A204.1 (cell line): ENCODE results near the gene TTLL3.
"Not testable (repeated sequence)": the region's sequence is repeated elsewhere in the genome, so short reads cannot be mapped to it uniquely, and the experiment has no call there.

Source experiments
- FAIRE-seq: peaks from 2 replicates; lab custom pipeline; 2012; peaks lifted over from hg19 to GRCh38; lab: Jason Lieb, UNC

TTLL3 gene, protein sequence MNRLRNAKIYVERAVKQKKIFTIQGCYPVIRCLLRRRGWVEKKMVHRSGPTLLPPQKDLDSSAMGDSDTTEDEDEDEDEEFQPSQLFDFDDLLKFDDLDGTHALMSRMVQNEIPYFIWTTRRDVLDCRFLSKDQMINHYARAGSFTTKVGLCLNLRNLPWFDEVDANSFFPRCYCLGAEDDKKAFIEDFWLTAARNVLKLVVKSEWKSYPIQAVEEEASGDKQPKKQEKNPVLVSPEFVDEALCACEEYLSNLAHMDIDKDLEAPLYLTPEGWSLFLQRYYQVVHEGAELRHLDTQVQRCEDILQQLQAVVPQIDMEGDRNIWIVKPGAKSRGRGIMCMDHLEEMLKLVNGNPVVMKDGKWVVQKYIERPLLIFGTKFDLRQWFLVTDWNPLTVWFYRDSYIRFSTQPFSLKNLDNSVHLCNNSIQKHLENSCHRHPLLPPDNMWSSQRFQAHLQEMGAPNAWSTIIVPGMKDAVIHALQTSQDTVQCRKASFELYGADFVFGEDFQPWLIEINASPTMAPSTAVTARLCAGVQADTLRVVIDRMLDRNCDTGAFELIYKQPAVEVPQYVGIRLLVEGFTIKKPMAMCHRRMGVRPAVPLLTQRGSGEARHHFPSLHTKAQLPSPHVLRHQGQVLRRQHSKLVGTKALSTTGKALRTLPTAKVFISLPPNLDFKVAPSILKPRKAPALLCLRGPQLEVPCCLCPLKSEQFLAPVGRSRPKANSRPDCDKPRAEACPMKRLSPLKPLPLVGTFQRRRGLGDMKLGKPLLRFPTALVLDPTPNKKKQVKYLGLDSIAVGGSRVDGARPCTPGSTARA

DNA sequence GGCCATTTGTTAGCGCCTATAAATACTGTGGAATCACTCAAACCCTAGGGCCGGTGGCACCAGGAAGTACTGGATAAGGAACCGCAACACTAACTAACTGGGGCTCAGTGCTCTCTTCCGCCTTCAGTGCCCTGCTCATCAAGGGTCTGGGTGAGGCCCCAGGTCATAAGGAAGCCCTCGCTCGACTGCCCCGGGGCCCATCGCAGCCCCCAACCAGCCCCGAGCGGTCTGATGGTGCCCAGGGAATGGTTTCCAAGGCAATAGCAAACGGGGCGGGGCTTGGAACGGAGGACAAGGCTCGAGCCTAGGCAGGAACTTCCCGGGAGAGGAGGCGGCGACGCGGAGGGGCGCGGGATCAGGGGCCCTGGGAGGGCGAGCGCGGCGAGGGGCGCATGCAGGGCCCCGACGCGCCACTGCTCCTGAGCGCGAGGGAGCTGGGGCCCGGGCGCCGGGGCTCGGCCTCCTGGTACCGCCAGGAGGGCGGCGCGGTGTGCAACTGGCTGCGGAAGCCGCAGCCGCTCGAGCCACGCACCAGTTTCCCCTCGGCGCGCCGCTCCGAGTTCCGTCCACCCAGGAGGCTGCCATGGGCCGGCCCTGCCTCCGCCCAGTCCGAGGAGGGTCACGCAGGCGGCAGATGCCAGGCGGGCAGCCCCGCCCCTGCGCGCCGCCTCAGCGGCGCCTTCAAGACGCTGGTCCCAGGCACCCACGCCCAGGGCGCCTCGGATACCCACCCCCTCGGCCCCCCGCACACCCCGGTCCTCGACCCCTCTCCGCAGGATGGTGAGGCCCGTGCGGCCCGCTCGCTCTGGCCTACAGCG, at the start of gene TTLL3:
TSS of gene TTLL3 (plus strand) at position 648 of the 818 bp plus-strand sequence. CDS start 400 bp downstream, outside the sequence.
- no peak for FAIRE-seq

DNA sequence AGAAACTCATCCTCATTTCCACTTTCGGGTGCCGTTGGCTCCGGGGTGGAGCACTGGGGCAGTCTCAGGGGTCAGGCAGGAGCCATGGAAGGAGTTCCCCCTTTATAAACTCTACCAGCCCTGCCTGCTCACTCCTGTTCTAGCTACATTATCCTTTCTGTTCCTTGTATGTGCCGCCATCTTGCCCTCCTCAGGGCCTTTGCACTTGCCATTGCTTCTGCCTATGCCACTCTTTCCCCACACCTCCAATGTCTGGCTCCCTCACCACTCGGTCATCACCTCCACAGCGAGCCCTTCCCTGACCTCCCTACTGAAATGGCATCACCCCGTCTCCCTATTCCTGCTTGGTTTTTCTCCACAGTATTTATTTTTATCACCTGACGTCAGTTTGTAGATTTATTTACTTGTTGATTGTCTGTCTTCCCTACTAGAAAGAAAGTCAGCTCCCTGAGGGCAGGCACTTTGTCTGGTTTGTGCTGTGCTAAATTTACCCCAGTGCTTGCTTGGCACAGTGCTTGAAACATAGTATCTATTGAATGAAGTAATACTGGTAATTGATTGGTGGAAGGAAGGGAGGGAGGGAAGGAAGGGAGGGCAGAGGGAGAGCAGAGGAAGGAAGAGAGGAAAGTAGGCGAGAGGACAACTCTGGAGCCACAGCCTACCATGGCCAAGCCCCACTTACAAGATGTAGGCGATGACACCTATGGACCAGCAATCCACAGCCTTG, 49.1 kb upstream of the TTLL3 start:
- no peak for FAIRE-seq

GRCh38 chr3:9761919-9762318, 48.1 kb upstream of the TTLL3 start:
- no peak for FAIRE-seq

GRCh38 chr3:9762871-9763270, 47.2 kb upstream of the TTLL3 start:
- no peak for FAIRE-seq

DNA sequence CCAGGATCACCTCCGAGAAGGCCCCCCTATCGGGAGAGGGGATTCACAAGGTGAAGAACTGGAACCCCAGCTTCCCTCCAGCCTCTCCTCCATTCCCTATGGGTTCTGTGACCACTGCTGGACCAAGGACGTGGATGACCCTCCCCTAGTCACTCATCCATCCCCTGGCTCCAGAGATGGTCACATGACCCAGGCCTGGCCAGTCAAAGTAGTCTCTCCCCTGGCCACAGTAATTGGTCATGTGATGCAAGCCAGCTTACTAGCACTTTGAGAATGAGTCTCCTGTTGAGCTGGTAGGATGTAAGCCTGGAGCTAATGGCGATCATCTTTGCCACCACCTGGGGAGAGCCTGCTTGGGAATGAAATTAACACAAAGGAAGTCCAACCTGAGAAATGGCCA, 44.2 kb upstream of the TTLL3 start:
- FAIRE-seq = no peak

DNA sequence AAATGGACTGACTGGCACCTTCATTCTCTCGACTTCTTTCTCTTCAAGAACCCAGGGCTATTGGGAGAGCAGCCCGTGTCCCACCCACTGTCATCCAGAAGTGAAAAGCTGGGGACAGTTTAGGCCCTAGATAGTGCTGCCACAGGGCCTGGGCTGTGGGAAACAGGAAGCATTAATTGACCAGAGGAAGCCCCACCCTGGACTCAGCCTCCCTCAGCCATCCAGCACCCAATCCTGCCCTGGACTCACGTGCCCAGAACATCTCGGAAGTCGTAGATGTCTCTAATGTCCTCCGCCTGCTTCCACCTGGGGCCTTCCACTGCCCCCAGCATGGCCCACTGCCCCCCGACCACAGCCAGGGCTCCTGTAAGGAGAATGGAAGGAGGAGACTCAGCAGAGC, 42.6 kb upstream of the TTLL3 start:
- FAIRE-seq = no peak

- no peak for FAIRE-seq
Measured at GRCh38 chr3:9768141-9768775, 41.8 kb upstream of the TTLL3 start.

- FAIRE-seq = no peak
Measured at GRCh38 chr3:9769012-9769411, 41.0 kb upstream of the TTLL3 start.

- no peak for FAIRE-seq
Measured at GRCh38 chr3:9769426-9770275, 40.4 kb upstream of the TTLL3 start, which contains the start of gene CAMK1. TSS of gene CAMK1 (minus strand) at chr3:9769947. CDS start at chr3:9767749, 2,198 bp downstream.

DNA sequence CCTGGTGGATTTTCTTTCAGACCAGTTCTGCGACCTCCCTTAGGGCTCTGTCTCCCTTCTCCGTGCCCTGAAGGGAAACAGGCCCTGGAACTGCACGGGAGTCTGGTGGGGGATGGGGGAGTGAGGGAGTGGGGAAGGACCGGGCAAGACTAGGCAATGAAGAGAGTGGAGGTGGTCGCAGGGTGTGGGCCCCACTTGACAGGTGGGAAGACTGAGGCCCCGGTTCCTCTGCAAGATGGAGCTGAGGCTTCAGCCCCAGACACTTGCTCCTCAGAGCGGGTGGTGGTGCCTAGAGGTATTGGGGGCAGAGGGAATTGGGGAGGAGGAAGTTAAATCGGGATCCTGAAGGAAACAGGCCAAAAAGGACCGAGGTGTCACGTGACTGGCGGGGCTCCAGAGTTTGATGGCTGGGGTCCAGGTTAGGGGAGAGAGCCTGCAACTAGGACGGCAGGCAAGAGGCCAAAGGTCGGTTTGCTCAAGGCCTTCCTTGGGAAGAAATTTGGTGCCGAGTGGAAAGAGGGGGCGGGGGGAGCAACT, 39.7 kb upstream of the TTLL3 start:
- FAIRE-seq = no peak

GRCh38 chr3:9771007-9771406, 39.1 kb upstream of the TTLL3 start:
- not testable (repeated sequence) for FAIRE-seq

- FAIRE-seq = no peak
Measured at GRCh38 chr3:9776896-9777693, 33.0 kb upstream of the TTLL3 start.

DNA sequence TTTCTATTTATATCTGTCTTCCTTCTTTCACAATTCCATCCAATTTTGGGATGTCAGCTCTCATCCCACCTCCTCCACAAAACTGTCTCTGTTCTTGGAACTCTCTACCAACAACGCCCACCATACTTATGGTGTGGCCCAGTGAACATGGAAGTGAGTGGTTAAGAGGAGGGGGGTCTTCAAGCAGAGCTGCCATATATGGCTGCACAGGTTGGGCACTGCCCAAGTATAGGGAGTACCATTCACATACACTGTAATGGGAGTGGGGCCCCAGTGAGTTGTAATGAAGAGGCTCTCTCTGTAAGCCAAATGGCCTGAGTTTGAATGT, 32.4 kb upstream of the TTLL3 start:
- FAIRE-seq = no peak

DNA sequence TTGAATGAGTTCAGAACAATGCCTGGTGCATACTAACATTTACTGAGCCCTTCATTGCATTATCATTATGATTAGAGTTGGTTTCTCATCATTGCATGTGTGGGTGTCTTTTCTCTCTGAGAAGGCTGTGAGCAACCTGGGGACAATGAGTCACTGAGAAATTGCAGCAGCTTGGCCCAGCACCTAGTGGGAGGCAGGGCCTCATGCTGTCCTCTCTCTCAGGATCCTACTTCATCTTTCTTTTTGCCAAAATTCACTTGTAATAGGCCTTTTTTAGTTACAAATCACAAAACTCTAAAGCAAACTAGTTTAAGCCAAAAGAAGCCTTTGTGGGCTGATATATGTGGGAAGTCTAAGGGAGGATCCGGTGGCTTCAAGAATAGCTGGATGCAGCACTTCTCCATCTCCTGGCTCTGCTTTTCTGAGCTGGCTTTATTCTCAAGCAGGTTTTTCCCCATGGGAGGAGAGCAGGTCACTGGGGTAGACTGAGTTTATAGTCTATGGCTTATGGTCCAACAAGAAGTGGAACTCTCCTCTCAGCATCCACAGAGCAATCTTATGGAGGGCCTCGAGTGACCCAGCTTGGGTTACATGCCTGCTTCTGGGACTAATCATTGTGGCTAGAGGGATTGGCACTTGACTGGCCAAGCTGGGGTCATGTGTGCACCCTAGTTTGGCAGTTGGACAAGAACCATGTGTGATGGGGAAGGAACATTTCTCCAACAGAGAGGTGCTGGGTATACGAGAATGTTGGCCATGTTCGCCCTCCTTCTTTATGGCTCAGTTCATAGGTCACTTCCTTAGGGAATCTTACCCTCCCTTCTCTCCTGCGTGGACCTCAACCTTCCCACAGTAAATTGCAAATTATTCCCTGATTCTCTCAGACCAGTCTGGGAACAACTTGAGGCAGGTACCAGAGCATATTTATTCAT, 31.7 kb upstream of the TTLL3 start:
- FAIRE-seq = no peak

- no peak for FAIRE-seq
Measured at GRCh38 chr3:9779075-9779593, 30.9 kb upstream of the TTLL3 start.

DNA sequence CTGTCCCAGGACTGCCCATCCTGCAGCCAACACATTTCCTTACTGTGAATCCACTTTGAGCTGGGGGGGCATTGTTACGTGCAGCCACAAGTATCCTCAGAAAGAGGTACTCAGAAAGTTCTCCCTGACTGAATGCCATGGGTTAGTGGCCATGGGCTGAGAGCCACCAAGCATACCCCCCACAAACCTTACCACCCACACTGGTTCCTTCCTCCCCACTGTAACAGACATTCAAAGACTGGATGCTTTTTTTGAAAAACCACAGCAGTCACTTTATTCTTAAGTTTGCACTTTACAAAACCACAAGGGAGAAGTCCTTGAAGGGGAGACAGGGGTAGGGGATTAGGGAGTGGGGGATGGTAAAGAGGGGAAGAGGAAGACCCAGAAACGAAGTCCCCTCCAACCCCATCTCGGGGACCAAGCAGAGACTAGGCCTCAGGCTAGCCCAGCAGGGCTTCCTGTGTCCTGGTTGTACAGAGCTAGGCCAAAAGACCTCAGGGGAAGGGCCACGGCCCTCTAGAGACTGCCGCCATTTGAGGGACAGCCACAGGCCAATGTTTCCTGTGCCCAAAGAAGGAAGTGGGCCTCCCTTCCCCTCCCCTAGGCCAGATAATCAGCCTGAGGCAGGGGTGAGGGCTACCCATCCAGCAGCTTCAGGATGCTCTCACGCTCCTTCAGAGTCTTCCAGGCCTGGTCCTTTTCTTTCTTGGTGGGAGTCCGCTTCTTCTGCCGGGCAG, 30.2 kb upstream of the TTLL3 start:
- no peak for FAIRE-seq

DNA sequence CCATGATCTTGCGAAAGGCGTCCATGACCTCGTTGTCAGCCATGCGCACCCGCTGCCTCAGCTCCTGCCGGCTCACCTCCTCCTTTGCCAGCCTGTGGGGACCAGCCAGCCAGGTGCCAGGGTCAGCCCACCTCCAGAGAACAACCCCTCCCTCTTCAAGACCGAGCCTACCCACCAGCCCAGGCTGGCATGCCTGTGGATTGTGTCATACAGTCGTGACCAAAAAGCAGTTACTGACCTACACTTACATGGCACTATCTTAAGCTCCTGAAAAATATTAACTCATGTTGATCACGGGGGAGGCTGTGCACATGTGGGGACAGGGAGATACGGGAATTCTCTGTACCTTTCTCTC, 29.6 kb upstream of the TTLL3 start:
- FAIRE-seq = no peak
